SK-N-SH treated with all-trans-retinoic acid at 6 μM for 48 hours (cell line): Measurements from ENCODE around the gene UNG.

Source experiments
- ATAC-seq: fragments of 200-7000 bp; cut with Tn5 transposase; 3 replicates; pipeline ENCODE4 v1.9.1; 2020; ENCODE audit warnings: mild to moderate bottlenecking, moderate library complexity
- ARNTL ChIP-seq: fragments of 450-650 bp; formaldehyde crosslinking; IDR thresholded peaks from 2 replicates; pipeline ENCODE4 v1.5.0; 2020; ENCODE audit warnings: low read depth, mild to moderate bottlenecking, moderate library complexity, borderline replicate concordance
- BACH2 ChIP-seq: fragments of 250-450 bp; sonication (Bioruptor Pico); IDR thresholded peaks from 2 replicates; pipeline ENCODE4 v1.9.0; 2021; ENCODE audit warnings: mild to moderate bottlenecking, borderline replicate concordance
- CSDC2 ChIP-seq: fragments of 250-450 bp; sonication (Bioruptor Pico); IDR thresholded peaks from 2 replicates; pipeline ENCODE4 v1.5.0; 2020; ENCODE audit warnings: mild to moderate bottlenecking, moderate library complexity
- ESRRG ChIP-seq: fragments of 250-450 bp; sonication (Bioruptor Pico); IDR thresholded peaks from 2 replicates; pipeline ENCODE4 v1.6.1; 2021; ENCODE audit warnings: mild to moderate bottlenecking
- GLIS3 ChIP-seq: fragments of 250-450 bp; sonication (Bioruptor Pico); IDR thresholded peaks from 2 replicates; pipeline ENCODE4 v1.5.0; 2020; ENCODE audit warnings: mild to moderate bottlenecking, moderate library complexity
- ISL1 ChIP-seq: fragments of 250-450 bp; sonication (Bioruptor Pico); IDR thresholded peaks from 2 replicates; pipeline ENCODE4 v2.1.2; 2022; ENCODE audit warnings: mild to moderate bottlenecking, moderate library complexity
- OSR1 ChIP-seq: fragments of 250-450 bp; sonication (Bioruptor Pico); IDR thresholded peaks from 2 replicates; pipeline ENCODE4 v1.8.0; 2022; ENCODE audit warnings: moderate library complexity, mild to moderate bottlenecking, inconsistent platforms
- RARB ChIP-seq: fragments of 250-450 bp; sonication (Bioruptor Pico); IDR thresholded peaks from 2 replicates; pipeline ENCODE4 v1.8.0; 2021; ENCODE audit warnings: mild to moderate bottlenecking, moderate library complexity
- SNAI2 ChIP-seq: fragments of 250-450 bp; sonication (Bioruptor Pico); IDR thresholded peaks from 2 replicates; pipeline ENCODE4 v1.5.0; 2020; ENCODE audit warnings: mild to moderate bottlenecking, moderate library complexity
- TCF4 ChIP-seq: fragments of 250-450 bp; sonication (Bioruptor Pico); IDR thresholded peaks from 2 replicates; pipeline ENCODE4 v1.8.0; 2021; ENCODE audit warnings: mild to moderate bottlenecking, moderate library complexity, borderline replicate concordance
- TOX ChIP-seq: fragments of 250-450 bp; sonication (Bioruptor Pico); IDR thresholded peaks from 2 replicates; pipeline ENCODE4 v1.8.0; 2021; ENCODE audit warnings: mild to moderate bottlenecking, moderate library complexity, borderline replicate concordance
- TSHZ2 ChIP-seq: fragments of 250-450 bp; sonication (Bioruptor Pico); IDR thresholded peaks from 2 replicates; pipeline ENCODE4 v1.5.0; 2020; ENCODE audit warnings: mild to moderate bottlenecking, moderate library complexity
- ZC3H10 ChIP-seq: fragments of 250-450 bp; sonication (Bioruptor Pico); IDR thresholded peaks from 2 replicates; pipeline ENCODE4 v1.5.1; 2021; ENCODE audit warnings: mild to moderate bottlenecking, moderate library complexity
- ZFP3 ChIP-seq: fragments of 250-450 bp; sonication (Bioruptor Pico); IDR thresholded peaks from 2 replicates; pipeline ENCODE4 v1.5.0; 2020; ENCODE audit warnings: mild to moderate bottlenecking, moderate library complexity
- ZFP30 ChIP-seq: fragments of 450-650 bp; formaldehyde crosslinking; IDR thresholded peaks from 2 replicates; pipeline ENCODE4 v1.5.0; 2022; ENCODE audit warnings: mild to moderate bottlenecking, moderate library complexity
- ZNF565 ChIP-seq: fragments of 450-650 bp; formaldehyde crosslinking; conservative IDR thresholded peaks from 2 replicates; pipeline ENCODE4 v1.5.0; 2020; ENCODE audit warnings: low read depth, mild to moderate bottlenecking, moderate library complexity
- ZNF70 ChIP-seq: fragments of 450-650 bp; formaldehyde crosslinking; IDR thresholded peaks from 2 replicates; pipeline ENCODE4 v1.5.0; 2020; ENCODE audit warnings: mild to moderate bottlenecking, moderate library complexity
- TF ChIP-seq, protein P1 (sequence below): fragments of 250-450 bp; sonication (Bioruptor Pico); IDR thresholded peaks from 2 replicates; pipeline ENCODE4 v1.8.0; 2020; ENCODE audit warnings: mild to moderate bottlenecking, moderate library complexity, borderline replicate concordance
- TF ChIP-seq, protein P2 (sequence below): fragments of 250-450 bp; sonication (Bioruptor Pico); IDR thresholded peaks from 2 replicates; pipeline ENCODE4 v1.8.0; 2021; ENCODE audit warnings: low read depth, mild to moderate bottlenecking, moderate library complexity, borderline replicate concordance
- TF ChIP-seq, protein P3 (sequence below): fragments of 250-450 bp; sonication (Bioruptor Pico); IDR thresholded peaks from 2 replicates; pipeline ENCODE4 v1.5.1; 2020; ENCODE audit warnings: low read depth, mild to moderate bottlenecking, moderate library complexity

UNG gene

GRCh38 chr12:109114644-109115043 lies 17.2 kb downstream of the UNG start:
- TF ChIP-seq TSHZ2 (CRISPR knock-in tag): no peak
- TF ChIP-seq RARB: no peak
- no peak for TF ChIP-seq CSDC2
- TF ChIP-seq ARNTL (CRISPR knock-in tag): no peak
- TF ChIP-seq, protein P1, sequence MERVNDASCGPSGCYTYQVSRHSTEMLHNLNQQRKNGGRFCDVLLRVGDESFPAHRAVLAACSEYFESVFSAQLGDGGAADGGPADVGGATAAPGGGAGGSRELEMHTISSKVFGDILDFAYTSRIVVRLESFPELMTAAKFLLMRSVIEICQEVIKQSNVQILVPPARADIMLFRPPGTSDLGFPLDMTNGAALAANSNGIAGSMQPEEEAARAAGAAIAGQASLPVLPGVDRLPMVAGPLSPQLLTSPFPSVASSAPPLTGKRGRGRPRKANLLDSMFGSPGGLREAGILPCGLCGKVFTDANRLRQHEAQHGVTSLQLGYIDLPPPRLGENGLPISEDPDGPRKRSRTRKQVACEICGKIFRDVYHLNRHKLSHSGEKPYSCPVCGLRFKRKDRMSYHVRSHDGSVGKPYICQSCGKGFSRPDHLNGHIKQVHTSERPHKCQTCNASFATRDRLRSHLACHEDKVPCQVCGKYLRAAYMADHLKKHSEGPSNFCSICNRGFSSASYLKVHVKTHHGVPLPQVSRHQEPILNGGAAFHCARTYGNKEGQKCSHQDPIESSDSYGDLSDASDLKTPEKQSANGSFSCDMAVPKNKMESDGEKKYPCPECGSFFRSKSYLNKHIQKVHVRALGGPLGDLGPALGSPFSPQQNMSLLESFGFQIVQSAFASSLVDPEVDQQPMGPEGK: no peak
- TF ChIP-seq SNAI2 (CRISPR knock-in tag): no peak
- ATAC-seq: no peak

DNA sequence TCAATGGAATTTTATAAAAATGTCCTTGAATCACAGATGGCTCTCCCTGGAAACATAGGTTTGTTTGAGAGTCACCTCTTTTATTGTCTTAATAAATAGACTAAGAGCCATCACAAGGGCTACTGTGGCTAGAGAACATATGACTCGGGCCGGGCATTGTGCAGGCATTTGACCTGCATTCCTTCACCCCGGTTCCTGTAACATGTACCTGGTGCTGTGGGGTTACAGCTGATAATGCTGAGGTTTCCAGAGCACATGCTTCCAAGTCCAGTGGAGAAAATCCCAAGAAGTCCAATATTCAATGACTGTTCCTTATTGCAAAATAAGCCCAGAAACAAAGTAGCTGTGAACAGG lies 18.0 kb downstream of the UNG start:
- no peak for ATAC-seq
- TF ChIP-seq, protein P2, sequence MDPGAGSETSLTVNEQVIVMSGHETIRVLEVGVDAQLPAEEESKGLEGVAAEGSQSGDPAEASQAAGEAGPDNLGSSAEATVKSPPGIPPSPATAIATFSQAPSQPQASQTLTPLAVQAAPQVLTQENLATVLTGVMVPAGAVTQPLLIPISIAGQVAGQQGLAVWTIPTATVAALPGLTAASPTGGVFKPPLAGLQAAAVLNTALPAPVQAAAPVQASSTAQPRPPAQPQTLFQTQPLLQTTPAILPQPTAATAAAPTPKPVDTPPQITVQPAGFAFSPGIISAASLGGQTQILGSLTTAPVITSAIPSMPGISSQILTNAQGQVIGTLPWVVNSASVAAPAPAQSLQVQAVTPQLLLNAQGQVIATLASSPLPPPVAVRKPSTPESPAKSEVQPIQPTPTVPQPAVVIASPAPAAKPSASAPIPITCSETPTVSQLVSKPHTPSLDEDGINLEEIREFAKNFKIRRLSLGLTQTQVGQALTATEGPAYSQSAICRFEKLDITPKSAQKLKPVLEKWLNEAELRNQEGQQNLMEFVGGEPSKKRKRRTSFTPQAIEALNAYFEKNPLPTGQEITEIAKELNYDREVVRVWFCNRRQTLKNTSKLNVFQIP (CRISPR knock-in tag): no peak
- TF ChIP-seq TSHZ2 (CRISPR knock-in tag) (no peak), ZNF70 (CRISPR knock-in tag) (no peak), GLIS3 (CRISPR knock-in tag) (no peak), BACH2 (CRISPR knock-in tag) (no peak), ISL1 (no peak), RARB (no peak), SNAI2 (CRISPR knock-in tag) (no peak), ZC3H10 (CRISPR knock-in tag) (no peak), TOX (CRISPR knock-in tag) (no peak), CSDC2 (no peak), ZFP30 (CRISPR knock-in tag) (no peak), OSR1 (CRISPR knock-in tag) (no peak), ZFP3 (CRISPR knock-in tag) (no peak), ZNF565 (CRISPR knock-in tag) (no peak), TCF4 (CRISPR knock-in tag) (no peak), ESRRG (no peak)
- TF ChIP-seq, protein P3, sequence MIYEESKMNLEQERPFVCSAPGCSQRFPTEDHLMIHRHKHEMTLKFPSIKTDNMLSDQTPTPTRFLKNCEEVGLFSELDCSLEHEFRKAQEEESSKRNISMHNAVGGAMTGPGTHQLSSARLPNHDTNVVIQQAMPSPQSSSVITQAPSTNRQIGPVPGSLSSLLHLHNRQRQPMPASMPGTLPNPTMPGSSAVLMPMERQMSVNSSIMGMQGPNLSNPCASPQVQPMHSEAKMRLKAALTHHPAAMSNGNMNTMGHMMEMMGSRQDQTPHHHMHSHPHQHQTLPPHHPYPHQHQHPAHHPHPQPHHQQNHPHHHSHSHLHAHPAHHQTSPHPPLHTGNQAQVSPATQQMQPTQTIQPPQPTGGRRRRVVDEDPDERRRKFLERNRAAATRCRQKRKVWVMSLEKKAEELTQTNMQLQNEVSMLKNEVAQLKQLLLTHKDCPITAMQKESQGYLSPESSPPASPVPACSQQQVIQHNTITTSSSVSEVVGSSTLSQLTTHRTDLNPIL (CRISPR knock-in tag): no peak
- TF ChIP-seq, protein P1: no peak
